GM10248 (cell line): ENCODE data around the gene RICTOR.

Experiments
- CTCF ChIA-PET: fragments of 300-600 bp; sonication (Branson Sonifier 250); formaldehyde crosslinking; extraction: SDS; loops from one replicate; lab custom pipeline; 2021; ENCODE audit warnings: antibody characterized with exemption; lab: Yijun Ruan, JAX
- POLR2A ChIA-PET: fragments of 350-650 bp; sonication (Branson Sonifier 250); formaldehyde crosslinking; extraction: SDS; loops from one replicate; lab custom pipeline; 2020; ENCODE audit warnings: antibody characterized with exemption; lab: Yijun Ruan, JAX
- DNase-seq: peaks from one replicate; pipeline ENCODE4 v3.0.0; 2012; ENCODE audit errors: extremely low spot score
- CTCF ChIP-seq: IDR thresholded peaks from 2 replicates; pipeline ENCODE4 v1.5.1; 2012; ENCODE audit warnings: mild to moderate bottlenecking, low read depth; ENCODE audit errors: extremely low read depth, missing control alignments, control extremely low read depth

Gene RICTOR

DNA sequence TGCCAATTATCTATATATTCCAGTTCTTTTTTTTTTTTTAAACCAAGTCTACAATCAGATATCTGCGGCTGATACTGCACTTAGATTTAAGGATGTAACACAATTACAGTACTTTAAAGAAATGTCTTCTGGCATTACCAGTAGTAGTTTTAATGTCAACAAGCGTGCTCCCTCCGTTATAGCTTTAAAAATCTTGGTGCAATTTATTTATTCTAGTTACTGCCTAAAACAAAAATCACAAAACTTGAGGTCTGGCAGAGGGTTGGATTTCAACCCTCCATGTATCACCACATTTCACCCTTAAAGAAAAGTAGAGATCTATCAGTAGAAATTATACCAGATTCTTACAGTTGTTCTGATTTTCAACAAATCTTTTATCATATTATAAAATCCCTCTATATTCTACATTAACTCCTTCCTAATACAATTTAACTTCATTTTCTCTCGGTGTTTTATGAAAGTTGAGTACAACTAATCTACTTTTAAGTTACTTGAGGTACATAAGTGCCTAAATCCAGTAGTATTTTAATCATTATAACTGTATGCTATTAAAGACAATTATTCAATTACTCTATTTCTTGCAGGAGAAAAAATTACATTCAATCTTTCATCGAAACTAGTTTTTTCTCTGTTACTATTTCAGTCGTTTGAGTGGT lies 2.0 kb upstream of the RICTOR start:
- no peak for TF ChIP-seq CTCF
- no peak for DNase-seq
- POLR2A ChIA-PET: no interaction called here
- CTCF ChIA-PET: interaction anchor here (1.2 kb wide), 1 partner anchor 635 kb away, joined by 3 read pairs; no protein-coding TSS in a partner anchor

DNA sequence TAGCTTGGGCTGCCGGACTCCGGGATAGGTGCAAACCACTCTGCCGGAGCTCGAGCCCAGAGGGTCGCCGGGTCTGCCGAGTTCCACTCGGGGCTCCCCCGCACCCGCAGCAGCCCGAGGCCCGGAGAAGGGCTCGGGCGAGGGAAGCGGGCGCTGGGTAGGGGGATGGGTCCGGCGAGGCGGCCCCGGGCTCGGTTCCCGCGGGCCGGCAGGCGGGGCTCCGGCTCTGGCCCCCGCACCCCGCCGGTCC lies 507 bp downstream of the RICTOR start:
- no peak for DNase-seq
- ChIA-PET POLR2A (no interaction called here), CTCF (interaction anchor here (2.9 kb wide), 1 partner anchor 7 kb away, joined by 21 read pairs; no protein-coding TSS in a partner anchor)
- TF ChIP-seq CTCF: no peak

- POLR2A ChIA-PET: no interaction called here
- TF ChIP-seq CTCF: no peak
- CTCF ChIA-PET: interaction anchor here (2.9 kb wide), 1 partner anchor 8 kb away, joined by 21 read pairs; no protein-coding TSS in a partner anchor
- peak; percentile 57 for DNase-seq
Observed at GRCh38 chr5:39072925-39073766, 1.1 kb downstream of the RICTOR start.

DNA sequence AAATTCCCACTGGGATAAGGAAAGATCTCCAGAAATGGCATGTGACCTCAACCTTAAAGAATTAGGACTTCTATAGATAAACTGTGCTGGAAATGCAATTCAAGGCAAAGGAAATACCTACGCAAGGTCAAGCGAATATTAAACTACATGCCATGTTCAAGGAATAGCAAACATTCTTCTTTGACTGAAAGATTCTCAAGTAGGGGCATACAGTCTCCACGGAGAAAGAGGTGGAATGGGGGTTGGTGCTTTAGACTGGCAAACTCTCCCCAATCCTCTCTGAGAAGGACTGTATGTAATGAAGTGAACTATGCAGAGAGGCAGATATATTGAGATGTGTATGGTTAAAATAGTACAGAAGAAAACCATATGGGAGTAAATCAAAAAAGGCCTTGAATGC lies 6.1 kb downstream of the RICTOR start:
- CTCF ChIA-PET: no interaction called here
- POLR2A ChIA-PET: no interaction called here
- DNase-seq: no peak
- no peak for TF ChIP-seq CTCF

- CTCF ChIA-PET: no interaction called here
- no peak for TF ChIP-seq CTCF
- no peak for DNase-seq
- POLR2A ChIA-PET: no interaction called here
Observed at GRCh38 chr5:39064450-39064849, 9.7 kb downstream of the RICTOR start.

- ChIA-PET CTCF (no interaction called here), POLR2A (no interaction called here)
- no peak for TF ChIP-seq CTCF
- DNase-seq: no peak
Observed at GRCh38 chr5:39063037-39063436, 11.2 kb downstream of the RICTOR start.
